ELR (cell line): ENCODE measurements around the gene AREL1.
"Not testable (repeated sequence)": the region's sequence is repeated elsewhere in the genome, so short reads cannot be mapped to it uniquely, and the experiment has no call there.

ENCODE experiments used
- DNase-seq: peaks from one replicate; pipeline ENCODE4 v3.0.0-alpha.2; 2015; ENCODE audit warnings: low read depth

Gene AREL1, protein sequence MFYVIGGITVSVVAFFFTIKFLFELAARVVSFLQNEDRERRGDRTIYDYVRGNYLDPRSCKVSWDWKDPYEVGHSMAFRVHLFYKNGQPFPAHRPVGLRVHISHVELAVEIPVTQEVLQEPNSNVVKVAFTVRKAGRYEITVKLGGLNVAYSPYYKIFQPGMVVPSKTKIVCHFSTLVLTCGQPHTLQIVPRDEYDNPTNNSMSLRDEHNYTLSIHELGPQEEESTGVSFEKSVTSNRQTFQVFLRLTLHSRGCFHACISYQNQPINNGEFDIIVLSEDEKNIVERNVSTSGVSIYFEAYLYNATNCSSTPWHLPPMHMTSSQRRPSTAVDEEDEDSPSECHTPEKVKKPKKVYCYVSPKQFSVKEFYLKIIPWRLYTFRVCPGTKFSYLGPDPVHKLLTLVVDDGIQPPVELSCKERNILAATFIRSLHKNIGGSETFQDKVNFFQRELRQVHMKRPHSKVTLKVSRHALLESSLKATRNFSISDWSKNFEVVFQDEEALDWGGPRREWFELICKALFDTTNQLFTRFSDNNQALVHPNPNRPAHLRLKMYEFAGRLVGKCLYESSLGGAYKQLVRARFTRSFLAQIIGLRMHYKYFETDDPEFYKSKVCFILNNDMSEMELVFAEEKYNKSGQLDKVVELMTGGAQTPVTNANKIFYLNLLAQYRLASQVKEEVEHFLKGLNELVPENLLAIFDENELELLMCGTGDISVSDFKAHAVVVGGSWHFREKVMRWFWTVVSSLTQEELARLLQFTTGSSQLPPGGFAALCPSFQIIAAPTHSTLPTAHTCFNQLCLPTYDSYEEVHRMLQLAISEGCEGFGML

GRCh38 chr14:74712499-74713394, at the start of gene AREL1, which contains the start of gene FCF1:
Gene AREL1 (minus strand): TSS chr14:74713080. CDS start chr14:74685615, 27,465 bp downstream.
Gene FCF1 (plus strand): TSS chr14:74713144. CDS start chr14:74713198, 54 bp downstream.
- DNase-seq = peak; percentile 92

DNA sequence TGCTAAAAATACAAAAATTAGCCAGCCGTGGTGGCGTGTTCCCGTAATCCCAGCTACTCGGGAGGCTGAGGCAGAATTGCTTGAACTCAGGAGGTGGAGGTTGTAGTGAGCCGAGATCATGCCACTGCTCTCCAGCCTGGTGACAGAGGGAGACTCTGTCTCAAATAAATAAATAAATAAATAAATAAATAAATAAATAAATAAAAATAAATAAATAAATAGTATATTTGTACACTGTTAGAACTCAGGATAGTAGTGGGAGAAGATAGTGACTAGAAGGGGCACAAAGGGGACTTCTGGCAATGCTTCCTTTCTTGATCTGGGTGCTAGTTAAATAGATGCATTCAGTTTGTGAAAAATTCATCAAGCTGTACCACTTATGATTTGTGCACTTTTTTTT, 45.6 kb upstream of the AREL1 start:
- DNase-seq = not testable (repeated sequence)

GRCh38 chr14:74756326-74756725, 43.4 kb upstream of the AREL1 start:
- no peak for DNase-seq

DNA sequence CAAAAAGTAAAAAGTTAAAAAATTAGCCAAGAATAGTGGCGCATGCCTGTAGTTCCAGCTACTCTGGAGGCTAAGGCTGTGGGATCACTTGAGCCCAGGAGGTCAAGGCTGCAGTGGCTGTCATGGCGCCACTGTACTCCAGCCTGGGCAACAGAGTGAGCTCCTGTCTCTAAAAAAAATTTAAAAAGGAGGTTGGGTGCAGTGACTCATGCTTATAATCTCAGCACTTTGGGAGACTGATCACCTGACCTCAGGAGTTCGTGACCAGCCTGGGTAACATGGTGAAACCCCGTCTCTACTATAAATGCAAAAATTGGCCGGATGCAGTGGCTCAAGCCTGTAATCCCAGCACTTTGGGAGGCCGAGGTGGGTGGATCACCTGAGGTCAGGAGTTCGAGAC, 42.0 kb upstream of the AREL1 start:
- no peak for DNase-seq

GRCh38 chr14:74754157-74754556, 41.3 kb upstream of the AREL1 start:
- DNase-seq = no peak

GRCh38 chr14:74747237-74747636, 34.4 kb upstream of the AREL1 start:
- DNase-seq = no peak

DNA sequence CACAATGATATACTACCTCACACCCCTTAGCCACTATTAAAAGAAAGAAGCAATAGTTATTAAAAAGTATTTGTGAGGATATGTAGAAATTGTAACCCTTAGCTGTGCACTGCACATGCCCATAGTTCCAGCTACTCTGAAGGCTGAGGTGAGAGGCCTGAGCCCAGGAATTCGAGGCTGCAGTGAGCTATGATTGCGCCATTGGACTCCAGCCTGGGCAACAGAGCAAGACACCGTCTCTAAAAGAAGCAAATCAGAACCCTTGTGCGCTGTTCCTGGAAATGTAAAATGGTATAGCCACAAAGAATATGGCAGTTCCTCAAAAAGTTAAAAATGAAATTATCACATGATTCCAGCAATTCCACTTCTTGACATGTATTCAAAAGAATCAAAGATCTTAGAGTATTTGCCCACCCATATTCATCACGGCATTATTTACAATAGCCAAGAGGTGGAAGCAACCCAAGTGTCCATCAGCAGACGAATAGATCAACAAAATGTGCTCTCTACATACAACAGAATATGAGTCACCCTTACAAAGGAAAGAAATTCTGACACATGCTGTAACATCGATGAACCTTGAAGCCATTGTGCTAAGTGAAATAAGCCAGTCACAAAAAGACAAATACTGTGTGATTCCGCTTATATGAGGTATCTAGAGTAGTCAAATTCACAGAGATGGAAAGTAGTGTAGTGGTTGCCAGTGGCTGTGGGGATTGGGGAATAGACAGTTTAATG, 26.6 kb upstream of the AREL1 start:
- DNase-seq = peak; percentile 64

- peak; percentile 86 for DNase-seq
These were observed 25.0 kb upstream of the AREL1 start for GRCh38 chr14:74737753-74738325.

DNA sequence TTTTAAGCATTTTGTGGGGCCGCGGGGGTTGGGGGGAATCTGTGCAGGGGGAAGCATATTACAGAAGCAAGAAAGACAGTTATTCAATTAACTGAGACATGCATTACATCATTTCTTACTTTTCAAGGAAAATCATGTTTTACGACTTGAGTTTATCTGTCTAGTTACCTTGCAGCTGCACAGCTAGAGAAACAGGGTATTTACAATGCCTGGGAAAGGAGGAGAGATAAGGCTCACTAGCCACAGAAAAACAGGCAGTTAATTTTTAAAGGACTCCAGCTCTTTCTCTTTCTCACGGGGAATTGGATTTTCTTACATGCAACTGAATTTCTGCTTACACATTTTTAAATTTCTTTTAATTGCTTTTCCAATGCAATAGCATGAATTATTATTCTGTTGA, 22.2 kb upstream of the AREL1 start:
- DNase-seq = no peak

DNA sequence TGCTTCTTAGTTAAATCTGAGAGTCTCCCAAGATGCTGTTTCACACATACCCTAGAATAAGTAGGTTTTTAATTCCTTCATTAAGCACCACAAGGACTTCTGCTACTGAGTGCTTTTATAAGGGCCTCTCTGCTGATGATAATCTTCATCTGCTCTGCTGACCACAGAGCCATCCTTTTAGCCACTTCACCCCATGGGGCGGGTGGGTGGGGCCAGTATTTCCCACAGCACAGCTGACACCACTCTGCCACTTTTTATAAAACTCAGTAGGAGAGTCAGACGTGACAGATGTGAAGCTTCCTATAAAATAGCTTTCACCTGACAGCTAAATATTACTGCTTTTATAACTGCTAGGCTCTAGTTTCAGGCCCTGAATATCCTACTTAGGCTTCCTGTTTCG, 20.3 kb upstream of the AREL1 start:
- DNase-seq = no peak

DNA sequence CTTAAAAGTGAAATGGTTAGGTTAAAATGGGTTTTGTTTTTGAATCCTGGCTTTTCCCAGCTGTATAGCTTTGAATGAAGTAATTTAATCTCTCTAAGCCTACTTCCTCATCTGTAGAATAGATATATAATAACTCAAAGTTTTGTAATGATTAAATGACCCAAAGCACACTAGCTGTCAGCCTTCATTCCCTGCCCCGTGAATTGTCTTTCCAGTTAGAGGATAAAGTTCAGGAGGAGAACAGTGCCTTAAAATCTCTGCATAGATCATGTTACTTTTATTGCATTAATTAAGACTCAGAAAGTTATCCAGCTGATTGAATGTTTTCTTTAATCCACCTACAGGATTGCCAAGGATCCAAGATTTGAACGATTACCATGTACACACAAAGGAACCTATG, 19.5 kb upstream of the AREL1 start:
- no peak for DNase-seq

GRCh38 chr14:74723134-74723533, 10.3 kb upstream of the AREL1 start:
- no peak for DNase-seq

DNA sequence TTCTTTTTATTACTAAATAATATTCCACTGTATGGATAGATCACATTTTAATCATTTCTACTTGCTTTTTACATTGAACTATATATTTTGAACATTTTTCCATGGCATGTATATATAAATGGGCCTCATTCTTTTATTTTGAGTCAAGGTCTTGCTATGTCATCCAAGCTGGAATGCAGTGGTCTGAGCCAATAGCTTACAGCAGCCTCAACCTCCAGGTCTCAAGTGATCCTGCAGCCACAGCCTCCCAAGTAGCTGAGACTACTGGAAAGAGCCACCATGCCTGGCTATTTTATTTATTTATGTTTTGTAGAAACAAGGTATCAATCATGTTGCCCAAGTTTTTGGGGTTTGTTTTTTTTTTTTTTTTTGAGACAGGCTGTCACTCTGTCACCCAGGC, 7.6 kb upstream of the AREL1 start:
- peak; percentile 46 for DNase-seq

DNA sequence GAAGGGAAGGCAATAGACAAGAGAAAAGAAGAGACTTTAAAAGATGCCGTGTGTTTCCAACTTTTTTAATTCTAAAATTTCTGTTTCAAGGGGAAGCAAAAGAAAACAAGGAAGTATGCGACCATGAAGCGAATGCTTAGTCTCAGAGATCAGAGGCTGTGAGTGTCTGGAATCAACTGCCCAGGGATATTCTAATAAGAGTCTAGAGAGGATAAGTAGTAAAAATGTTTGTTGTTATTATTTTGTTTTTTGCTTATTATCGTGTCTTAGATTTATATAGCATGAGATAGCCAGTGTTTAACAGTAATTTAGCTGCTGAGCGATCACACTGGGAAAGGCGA, 485 bp upstream of the AREL1 start:
- no peak for DNase-seq

DNA sequence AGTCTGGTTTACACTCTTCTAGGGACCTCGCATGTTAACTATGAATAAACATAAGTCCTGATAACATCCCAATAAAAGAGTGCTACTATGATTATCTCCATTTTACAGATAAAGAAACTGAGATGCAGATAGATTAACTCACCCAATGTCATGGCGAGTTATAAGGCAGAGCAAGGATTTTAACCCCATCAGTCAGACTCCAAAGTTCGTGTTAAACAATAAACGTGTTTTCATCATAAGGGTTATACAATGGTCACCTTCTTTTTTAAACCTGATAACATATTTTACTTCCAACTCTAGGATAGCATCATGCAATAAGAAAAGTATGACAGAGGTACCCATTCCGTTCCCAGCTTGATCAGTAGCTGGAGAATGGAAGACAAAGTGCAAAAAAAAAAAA, 1.2 kb downstream of the AREL1 start:
- no peak for DNase-seq

DNA sequence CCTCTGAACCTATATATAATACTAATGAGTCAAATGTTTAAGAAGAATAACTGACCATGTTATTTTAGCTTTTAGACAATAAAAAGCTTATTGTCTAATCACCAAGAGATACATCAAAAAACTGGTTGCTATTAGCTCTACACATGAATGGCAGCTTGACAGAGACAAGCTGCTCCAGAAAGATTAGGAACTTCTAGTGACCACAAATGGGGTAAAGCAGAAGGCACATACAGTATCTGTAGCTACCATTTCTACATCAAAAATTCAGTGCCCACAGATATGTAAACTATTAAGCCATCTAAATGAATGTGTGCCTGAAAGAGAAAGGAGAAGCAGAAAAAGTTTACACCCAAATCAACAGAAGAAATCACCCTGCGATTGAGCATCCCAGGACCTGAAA, 2.4 kb downstream of the AREL1 start:
- DNase-seq = no peak

GRCh38 chr14:74705613-74706500, 7.0 kb downstream of the AREL1 start:
- DNase-seq = no peak

DNA sequence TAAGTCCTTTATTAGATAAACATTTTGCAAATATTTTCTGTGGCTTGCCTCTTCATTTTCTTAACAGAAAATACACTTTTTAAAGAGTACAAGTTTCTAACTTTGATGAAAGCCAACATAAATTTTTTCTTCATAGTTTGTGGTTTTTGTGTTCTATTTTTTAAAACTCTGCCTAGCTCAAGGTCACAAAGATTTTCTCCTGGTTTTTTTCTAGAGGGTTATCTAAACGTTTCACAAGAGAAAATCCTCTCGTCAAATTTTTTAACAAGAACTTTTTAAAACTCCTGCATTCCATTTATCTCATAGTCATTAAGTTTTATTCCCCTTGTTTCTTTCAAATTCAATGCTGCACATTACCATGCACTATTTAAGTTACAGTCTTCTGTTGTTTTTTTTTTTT, 8.2 kb downstream of the AREL1 start:
- no peak for DNase-seq

DNA sequence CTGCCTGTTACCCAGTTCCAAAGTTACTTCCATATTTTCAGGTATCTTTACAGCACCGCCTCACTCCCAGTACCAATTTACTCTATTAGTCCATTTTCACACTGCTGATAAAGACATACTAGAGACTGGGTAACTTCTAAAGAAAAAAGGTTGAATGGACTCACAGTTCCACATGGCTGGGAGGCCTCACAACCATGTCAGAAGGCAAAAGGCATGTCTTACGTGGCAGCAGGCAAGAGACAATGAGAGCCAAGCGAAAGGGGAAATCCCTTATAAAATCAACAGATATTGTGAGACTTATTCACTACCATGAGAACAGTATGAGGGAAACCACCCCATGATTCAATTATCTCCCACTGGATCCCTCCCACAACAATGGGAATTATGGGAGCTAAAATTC, 9.8 kb downstream of the AREL1 start:
- DNase-seq = no peak

- no peak for DNase-seq
These were observed 10.6 kb downstream of the AREL1 start for GRCh38 chr14:74702293-74702692.
